SK-N-SH (cell line): Measurements from ENCODE around the gene UBE2E3. TPM values are rescaled to one million over a fixed set of nuclear protein-coding genes. Genes with fewer than 3 reads are reported as not detected.
A peak's percentile ranks its signal among the peaks of the same experiment; 100 is the strongest.

ENCODE experiments used
- CTCF ChIA-PET: fragments of 300-600, 350-600 bp; formaldehyde crosslinking; extraction: SDS; loops from one replicate; lab custom pipeline; 2021; lab: Yijun Ruan, JAX
- POLR2A ChIA-PET: fragments of 350-600 bp; sonication (Branson Sonifier 250); formaldehyde crosslinking; extraction: SDS; loops from one replicate; lab custom pipeline; 2020; ENCODE audit warnings: antibody characterized with exemption, inconsistent platforms; lab: Yijun Ruan, JAX
- DNase-seq: peaks from one replicate; pipeline ENCODE4 v3.0.0; 2012
- H2AFZ ChIP-seq: fragments of 200-600 bp; sonication (generic); 2 replicates; pipeline ENCODE4 v1.8.1; 2016; ENCODE audit warnings: antibody characterized with exemption, mild to moderate bottlenecking, low read depth
- H3F3A ChIP-seq: fragments of 200-600 bp; sonication (generic); replicated peaks from 2 replicates; pipeline ENCODE3; 2016; ENCODE audit warnings: antibody characterized with exemption, mild to moderate bottlenecking; ENCODE audit not compliant: insufficient read depth
- H3K27ac ChIP-seq, 2 experiments: fragments of 200-500 bp in 1 of 2; fragments of 200-600 bp in 1 of 2; sonication (Bioruptor generic) in 1 of 2; sonication (generic), shearing (Covaris generic) in 1 of 2; 2 replicates each; pipeline versions ENCODE4 v1.5.1 to v1.6.1; 2014 to 2016; ENCODE audit warnings: low read depth in 2 of 2, inconsistent platforms in 1 of 2, low read length in 1 of 2, mild to moderate bottlenecking in 1 of 2, mixed read lengths in 1 of 2
- H3K27me3 ChIP-seq: fragments of 200-600 bp; sonication (generic), shearing (Covaris generic); 2 replicates; pipeline ENCODE4 v1.6.1; 2016; ENCODE audit warnings: mixed run types; ENCODE audit not compliant: insufficient read depth
- H3K36me3 ChIP-seq, 2 experiments: fragments of 200-500 bp in 1 of 2; fragments of 200-600 bp in 1 of 2; sonication (Bioruptor generic) in 1 of 2; sonication (generic) in 1 of 2; replicated peaks in 1 of 2; 2 replicates each; pipeline versions ENCODE3 to v1.5.1; 2014 to 2016; ENCODE audit warnings: low read length in 1 of 2, mild to moderate bottlenecking in 1 of 2; ENCODE audit not compliant: insufficient read depth in 2 of 2, control insufficient read depth in 1 of 2
- H3K4me1 ChIP-seq, 2 experiments: fragments of 200-500 bp in 1 of 2; fragments of 200-600 bp in 1 of 2; sonication (Bioruptor generic) in 1 of 2; sonication (generic), shearing (Covaris generic) in 1 of 2; 2 replicates each; pipeline versions ENCODE4 v1.5.1 to v1.6.1; 2014 to 2016; ENCODE audit warnings: low read depth in 1 of 2, low read length in 1 of 2, mixed run types in 1 of 2; ENCODE audit not compliant: insufficient read depth in 2 of 2, control insufficient read depth in 1 of 2
- H3K4me2 ChIP-seq: fragments of 200-600 bp; sonication (generic), shearing (Covaris generic); 2 replicates; pipeline ENCODE4 v1.6.1; 2017; ENCODE audit warnings: mixed run types
- H3K4me3 ChIP-seq, 2 experiments: fragments of 200-500 bp in 1 of 2; fragments of 200-600 bp in 1 of 2; sonication (Bioruptor generic) in 1 of 2; sonication (generic), shearing (Covaris generic) in 1 of 2; 2 replicates each; pipeline versions ENCODE4 v1.5.1 to v1.8.1; 2014 to 2016; ENCODE audit warnings: low read depth in 2 of 2, inconsistent platforms in 1 of 2, low read length in 1 of 2, mild to moderate bottlenecking in 1 of 2, mixed read lengths in 1 of 2, moderate library complexity in 1 of 2
- H3K79me2 ChIP-seq: fragments of 200-600 bp; sonication (generic); 2 replicates; pipeline ENCODE4 v1.8.1; 2017; ENCODE audit warnings: mild to moderate bottlenecking; ENCODE audit not compliant: insufficient read depth
- H3K9ac ChIP-seq: fragments of 200-600 bp; sonication (generic); 2 replicates; pipeline ENCODE4 v1.6.1; 2017; ENCODE audit warnings: mixed run types
- H3K9me2 ChIP-seq: fragments of 200-600 bp; sonication (generic); 2 replicates; pipeline ENCODE4 v1.6.1; 2017; ENCODE audit warnings: mixed run types
- H3K9me3 ChIP-seq: fragments of 200-600 bp; sonication (generic); 2 replicates; pipeline ENCODE4 v1.6.1; 2017; ENCODE audit warnings: mixed run types, mild to moderate bottlenecking, moderate library complexity
- H4K20me1 ChIP-seq: fragments of 200-600 bp; sonication (generic); 2 replicates; pipeline ENCODE4 v1.6.1; 2017; ENCODE audit warnings: mild to moderate bottlenecking, mixed run types; ENCODE audit not compliant: insufficient read depth
- CHD2 ChIP-seq: fragments of 150-350 bp; IDR thresholded peaks from 2 replicates; pipeline ENCODE4 v1.6.1; 2018; ENCODE audit warnings: low read length; ENCODE audit not compliant: partially characterized antibody
- EZH2phosphoT487 ChIP-seq: fragments of 200-600 bp; sonication (generic); IDR thresholded peaks from 2 replicates; pipeline ENCODE4 v1.6.1; 2017; ENCODE audit warnings: low read depth, mixed run types, mild to moderate bottlenecking, antibody characterized with exemption, moderate library complexity, borderline replicate concordance
- FOXJ3 ChIP-seq: sonication (generic); formaldehyde crosslinking; IDR thresholded peaks from 2 replicates; pipeline ENCODE4 v1.5.1; 2020; ENCODE audit warnings: mild to moderate bottlenecking, missing genetic modification reagents
- FOXM1 ChIP-seq: IDR thresholded peaks from 2 replicates; pipeline ENCODE4 v1.4.0; 2012; ENCODE audit warnings: low read depth, mild to moderate bottlenecking
- GATA2 ChIP-seq: sonication (generic); formaldehyde crosslinking; IDR thresholded peaks from 2 replicates; pipeline ENCODE4 v1.5.0; 2020; ENCODE audit warnings: mild to moderate bottlenecking, missing genetic modification reagents
- MEF2A ChIP-seq: IDR thresholded peaks from 2 replicates; pipeline ENCODE4 v1.4.0; 2012; ENCODE audit warnings: low read depth, borderline replicate concordance
- MXI1 ChIP-seq: IDR thresholded peaks from 2 replicates; pipeline ENCODE4 v1.6.1; 2012; ENCODE audit warnings: mild to moderate bottlenecking, low read depth, low read length, improper control_type of control experiment
- NFIC ChIP-seq: IDR thresholded peaks from 2 replicates; pipeline ENCODE4 v1.4.0; 2012; ENCODE audit warnings: borderline replicate concordance
- RXRA ChIP-seq: IDR thresholded peaks from 2 replicates; pipeline ENCODE4 v1.4.0; 2012; ENCODE audit warnings: low read depth, mild to moderate bottlenecking, borderline replicate concordance
- SIN3A ChIP-seq: IDR thresholded peaks from 2 replicates; pipeline ENCODE4 v1.6.1; 2012; ENCODE audit warnings: low read depth, mild to moderate bottlenecking, low read length, moderate library complexity, borderline replicate concordance
- TCF12 ChIP-seq: IDR thresholded peaks from 2 replicates; pipeline ENCODE4 v1.4.0; 2012
- YY1 ChIP-seq: IDR thresholded peaks from 2 replicates; pipeline ENCODE4 v1.4.0; 2012; ENCODE audit warnings: low read depth, mild to moderate bottlenecking
- WGBS: methylation state at CpG from one replicate; pipeline ENCODE4 v1.1.6; 2017; ENCODE audit warnings: low lambda C conversion rate; 5-methylcytosine and 5-hydroxymethylcytosine counted together
- polyA plus RNA-seq, 3 experiments: library from polyadenylated mRNA; depleted of rRNA; stranded (reverse); fragments of >200 nt; gene quantifications; 2 replicates each; pipeline ENCODE4 v1.2.3, GENCODE V29; 2012
- TF ChIP-seq, protein P1 (sequence below): fragments of 200-600 bp; sonication (generic); IDR thresholded peaks from 2 replicates; pipeline ENCODE4 v1.6.1; 2017; ENCODE audit warnings: antibody characterized with exemption, mild to moderate bottlenecking, moderate library complexity
- TF ChIP-seq, protein P2 (sequence below): IDR thresholded peaks from 2 replicates; pipeline ENCODE4 v1.4.0; 2012; ENCODE audit warnings: low read depth
- TF ChIP-seq, protein P3 (sequence below): IDR thresholded peaks from 2 replicates; pipeline ENCODE4 v1.4.0; 2012; ENCODE audit warnings: low read depth, borderline replicate concordance

UBE2E3 gene
- polyA plus RNA-seq, 1 of the 3 experiments (the other 2 are of a cell fraction), result 62.9 TPM

DNA sequence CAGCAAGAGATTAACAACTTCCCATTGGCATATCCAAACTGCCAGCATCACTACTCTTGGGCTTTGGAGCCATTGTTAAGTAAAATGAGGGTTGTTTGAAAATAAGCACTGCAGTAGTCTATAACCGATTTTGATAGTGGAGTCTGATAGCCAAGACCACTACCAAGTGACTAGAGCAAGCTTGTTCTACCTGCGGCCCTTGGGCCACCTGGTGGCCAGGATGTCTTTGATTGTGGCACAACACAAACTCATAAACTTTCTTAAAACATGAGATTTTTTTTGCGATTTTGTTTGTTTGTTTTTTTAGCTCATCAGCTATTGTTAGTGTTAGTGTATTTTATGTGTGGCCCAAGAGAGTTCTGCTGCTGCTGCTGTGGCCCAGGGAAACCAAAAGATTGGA, 11.0 kb downstream of the UBE2E3 start:
- Histone ChIP-seq H3K9me2 (no peaks in the 10 kb centered on the region), H3K79me2 (peaks cover 82% of the 10 kb centered on the region), H3K27me3 (no peaks in the 10 kb centered on the region), H3K4me2 (no peak overlapping the region), H3K36me3 (peaks cover 19 to 24% of the 10 kb centered on the region in 2 experiments), H4K20me1 (no peaks in the 10 kb centered on the region; the same call in 1 of the 2 replicates), H2AFZ (no peak overlapping the region), H3F3A (no peaks in the 10 kb centered on the region), H3K9me3 (no peaks in the 10 kb centered on the region), H3K9ac (no peak overlapping the region), H3K4me1 (peaks cover 0 to 9% of the 10 kb centered on the region in 2 experiments; a peak in 3 of 4 replicates), H3K27ac (no peak overlapping the region), H3K4me3 (no peak overlapping the region)
- ChIA-PET CTCF (interaction anchor here (0.6 to 3.2 kb wide), 3 partner anchors 9 to 114 kb away, joined by 3 to 14 read pairs (median 5); no protein-coding TSS in a partner anchor), POLR2A (no interaction called here)
- WGBS, result 84% methylated on average over 3 of the region's 3 CpGs
- TF ChIP-seq, protein P1, sequence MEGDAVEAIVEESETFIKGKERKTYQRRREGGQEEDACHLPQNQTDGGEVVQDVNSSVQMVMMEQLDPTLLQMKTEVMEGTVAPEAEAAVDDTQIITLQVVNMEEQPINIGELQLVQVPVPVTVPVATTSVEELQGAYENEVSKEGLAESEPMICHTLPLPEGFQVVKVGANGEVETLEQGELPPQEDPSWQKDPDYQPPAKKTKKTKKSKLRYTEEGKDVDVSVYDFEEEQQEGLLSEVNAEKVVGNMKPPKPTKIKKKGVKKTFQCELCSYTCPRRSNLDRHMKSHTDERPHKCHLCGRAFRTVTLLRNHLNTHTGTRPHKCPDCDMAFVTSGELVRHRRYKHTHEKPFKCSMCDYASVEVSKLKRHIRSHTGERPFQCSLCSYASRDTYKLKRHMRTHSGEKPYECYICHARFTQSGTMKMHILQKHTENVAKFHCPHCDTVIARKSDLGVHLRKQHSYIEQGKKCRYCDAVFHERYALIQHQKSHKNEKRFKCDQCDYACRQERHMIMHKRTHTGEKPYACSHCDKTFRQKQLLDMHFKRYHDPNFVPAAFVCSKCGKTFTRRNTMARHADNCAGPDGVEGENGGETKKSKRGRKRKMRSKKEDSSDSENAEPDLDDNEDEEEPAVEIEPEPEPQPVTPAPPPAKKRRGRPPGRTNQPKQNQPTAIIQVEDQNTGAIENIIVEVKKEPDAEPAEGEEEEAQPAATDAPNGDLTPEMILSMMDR, result 0 out of 2 replicates have a peak, but pooled peaks have one; percentile 17
- no peak for TF ChIP-seq CHD2
- no peak for TF ChIP-seq MXI1
- DNase-seq, result no peak

DNA sequence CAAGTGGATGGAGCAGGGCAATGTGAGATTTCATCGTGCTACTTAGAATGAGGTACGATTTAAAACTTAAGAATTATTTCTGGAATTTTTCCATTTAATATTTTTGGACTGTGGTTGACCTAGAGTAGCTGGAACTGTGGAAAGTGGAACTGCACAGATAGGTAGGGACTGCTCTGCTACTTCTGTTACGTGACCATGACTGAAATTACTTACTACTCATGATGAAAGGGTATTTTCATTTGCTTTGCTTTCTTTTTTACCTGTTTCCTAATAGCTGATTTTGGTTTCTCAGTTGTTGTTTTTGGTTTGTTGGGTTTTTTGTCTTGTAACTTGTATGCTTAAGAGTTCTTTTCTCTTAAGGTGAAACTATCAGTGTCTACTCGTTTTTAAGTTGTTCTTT, 11.4 kb downstream of the UBE2E3 start:
- H3K27ac ChIP-seq, result no peak overlapping the region
- TF ChIP-seq EZH2phosphoT487 (no peak), FOXJ3 (no peak), CHD2 (no peak), MEF2A (no peak), NFIC (no peak), YY1 (no peak), TCF12 (no peak), SIN3A (no peak), FOXM1 (no peak), RXRA (no peak), GATA2 (CRISPR knock-in tag) (no peak)
- TF ChIP-seq, protein P2, sequence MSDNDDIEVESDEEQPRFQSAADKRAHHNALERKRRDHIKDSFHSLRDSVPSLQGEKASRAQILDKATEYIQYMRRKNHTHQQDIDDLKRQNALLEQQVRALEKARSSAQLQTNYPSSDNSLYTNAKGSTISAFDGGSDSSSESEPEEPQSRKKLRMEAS, result no peak
- TF ChIP-seq, protein P1, result no peak
- TF ChIP-seq, protein P3, sequence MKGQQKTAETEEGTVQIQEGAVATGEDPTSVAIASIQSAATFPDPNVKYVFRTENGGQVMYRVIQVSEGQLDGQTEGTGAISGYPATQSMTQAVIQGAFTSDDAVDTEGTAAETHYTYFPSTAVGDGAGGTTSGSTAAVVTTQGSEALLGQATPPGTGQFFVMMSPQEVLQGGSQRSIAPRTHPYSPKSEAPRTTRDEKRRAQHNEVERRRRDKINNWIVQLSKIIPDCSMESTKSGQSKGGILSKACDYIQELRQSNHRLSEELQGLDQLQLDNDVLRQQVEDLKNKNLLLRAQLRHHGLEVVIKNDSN, result no peak
- no peak overlapping the region for H2AFZ ChIP-seq
- no peak for DNase-seq
- H3K4me3 ChIP-seq, result no peak overlapping the region
- no peaks in the 10 kb centered on the region; the same call in 1 of the 2 replicates for H4K20me1 ChIP-seq
- CTCF ChIA-PET, result no interaction called here
- H3K9me3 ChIP-seq, result no peaks in the 10 kb centered on the region
- H3K4me1 ChIP-seq, result peaks cover 0 to 9% of the 10 kb centered on the region in 2 experiments; a peak in 3 of 4 replicates
- POLR2A ChIA-PET, result interaction anchor here (0.5 kb wide), 1 partner anchor 1725 kb away, joined by 3 read pairs; the partner anchor contains the start of gene DNAJC10
- peaks cover 78% of the 10 kb centered on the region for H3K79me2 ChIP-seq
- no peaks in the 10 kb centered on the region for H3K27me3 ChIP-seq
- peaks cover 19 to 24% of the 10 kb centered on the region in 2 experiments for H3K36me3 ChIP-seq
- no peak overlapping the region for H3K4me2 ChIP-seq
- no peaks in the 10 kb centered on the region for H3K9me2 ChIP-seq
- WGBS, result 93% methylated on average over 4 of the region's 4 CpGs
- no peaks in the 10 kb centered on the region for H3F3A ChIP-seq
- no peak overlapping the region for H3K9ac ChIP-seq
